ENCODE data around the gene TAGLN2. TPM values are rescaled to one million over a fixed set of nuclear protein-coding genes. Genes with fewer than 3 reads are reported as not detected.

Gene TAGLN2
- total RNA-seq, 1 experiment from 2014 or later: 66.9 TPM

DNA sequence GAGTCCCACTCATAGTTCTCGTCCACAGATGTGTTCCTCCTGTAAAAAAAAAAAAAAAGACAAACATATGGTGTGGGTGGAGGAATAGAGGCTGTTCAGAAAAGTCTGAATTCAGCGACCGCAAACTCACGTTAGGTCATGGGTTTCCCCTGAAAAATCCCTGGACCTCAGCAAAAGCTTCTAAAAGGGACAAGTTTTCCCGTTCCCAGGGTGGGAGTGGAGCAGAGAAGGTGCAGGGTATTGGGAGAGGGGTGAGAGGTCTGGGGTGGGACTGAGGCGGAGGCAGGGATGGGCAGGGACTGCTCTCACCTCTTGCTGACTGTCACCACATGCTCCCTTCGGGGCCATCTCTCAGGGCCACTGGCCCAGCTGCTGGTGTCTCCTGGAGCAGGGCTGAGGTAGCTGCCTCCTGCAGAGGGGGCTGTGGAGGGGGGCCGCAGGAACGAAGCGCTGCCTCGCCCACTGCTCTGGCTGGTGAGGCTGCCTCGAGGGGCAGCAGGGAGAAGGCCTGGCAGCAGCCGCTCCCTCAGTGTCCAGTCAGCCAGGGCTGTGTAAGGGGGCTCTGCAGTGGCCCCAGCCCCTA, 2.6 kb upstream of the TAGLN2 start:
- DNase-seq (ENCODE audit: low spot score) (no peak), ATAC-seq (no peak)
- Mint-ChIP-seq H3K27me3 (ENCODE audit: low read depth) (peaks cover 18% of the 10 kb centered on the region), H3K36me3 (peaks cover 23% of the 10 kb centered on the region), H3K27ac (no peak overlapping the region), H3K9me3 (no peaks in the 10 kb centered on the region), H3K4me3 (no peak overlapping the region), H3K4me1 (peaks cover 27% of the 10 kb centered on the region)
- CTCF ChIA-PET: interaction anchor here (0.8 to 1.3 kb wide), 2 partner anchors 79 to 171 kb away, joined by 5 read pairs; partner anchors contain the start of gene IGSF8
- POLR2A ChIA-PET: no interaction called here
- TF ChIP-seq, protein P1, sequence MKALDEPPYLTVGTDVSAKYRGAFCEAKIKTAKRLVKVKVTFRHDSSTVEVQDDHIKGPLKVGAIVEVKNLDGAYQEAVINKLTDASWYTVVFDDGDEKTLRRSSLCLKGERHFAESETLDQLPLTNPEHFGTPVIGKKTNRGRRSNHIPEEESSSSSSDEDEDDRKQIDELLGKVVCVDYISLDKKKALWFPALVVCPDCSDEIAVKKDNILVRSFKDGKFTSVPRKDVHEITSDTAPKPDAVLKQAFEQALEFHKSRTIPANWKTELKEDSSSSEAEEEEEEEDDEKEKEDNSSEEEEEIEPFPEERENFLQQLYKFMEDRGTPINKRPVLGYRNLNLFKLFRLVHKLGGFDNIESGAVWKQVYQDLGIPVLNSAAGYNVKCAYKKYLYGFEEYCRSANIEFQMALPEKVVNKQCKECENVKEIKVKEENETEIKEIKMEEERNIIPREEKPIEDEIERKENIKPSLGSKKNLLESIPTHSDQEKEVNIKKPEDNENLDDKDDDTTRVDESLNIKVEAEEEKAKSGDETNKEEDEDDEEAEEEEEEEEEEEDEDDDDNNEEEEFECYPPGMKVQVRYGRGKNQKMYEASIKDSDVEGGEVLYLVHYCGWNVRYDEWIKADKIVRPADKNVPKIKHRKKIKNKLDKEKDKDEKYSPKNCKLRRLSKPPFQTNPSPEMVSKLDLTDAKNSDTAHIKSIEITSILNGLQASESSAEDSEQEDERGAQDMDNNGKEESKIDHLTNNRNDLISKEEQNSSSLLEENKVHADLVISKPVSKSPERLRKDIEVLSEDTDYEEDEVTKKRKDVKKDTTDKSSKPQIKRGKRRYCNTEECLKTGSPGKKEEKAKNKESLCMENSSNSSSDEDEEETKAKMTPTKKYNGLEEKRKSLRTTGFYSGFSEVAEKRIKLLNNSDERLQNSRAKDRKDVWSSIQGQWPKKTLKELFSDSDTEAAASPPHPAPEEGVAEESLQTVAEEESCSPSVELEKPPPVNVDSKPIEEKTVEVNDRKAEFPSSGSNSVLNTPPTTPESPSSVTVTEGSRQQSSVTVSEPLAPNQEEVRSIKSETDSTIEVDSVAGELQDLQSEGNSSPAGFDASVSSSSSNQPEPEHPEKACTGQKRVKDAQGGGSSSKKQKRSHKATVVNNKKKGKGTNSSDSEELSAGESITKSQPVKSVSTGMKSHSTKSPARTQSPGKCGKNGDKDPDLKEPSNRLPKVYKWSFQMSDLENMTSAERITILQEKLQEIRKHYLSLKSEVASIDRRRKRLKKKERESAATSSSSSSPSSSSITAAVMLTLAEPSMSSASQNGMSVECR (CRISPR knock-in tag; IDR thresholded peaks at IDR 0.05; ENCODE audit: borderline replicate concordance): no peak
- TF ChIP-seq NFYB (CRISPR knock-in tag; conservative IDR thresholded peaks at IDR 0.05; ENCODE audit: low read depth): no peak
- TF ChIP-seq CREB1 (CRISPR knock-in tag; IDR thresholded peaks at IDR 0.05): no peak

DNA sequence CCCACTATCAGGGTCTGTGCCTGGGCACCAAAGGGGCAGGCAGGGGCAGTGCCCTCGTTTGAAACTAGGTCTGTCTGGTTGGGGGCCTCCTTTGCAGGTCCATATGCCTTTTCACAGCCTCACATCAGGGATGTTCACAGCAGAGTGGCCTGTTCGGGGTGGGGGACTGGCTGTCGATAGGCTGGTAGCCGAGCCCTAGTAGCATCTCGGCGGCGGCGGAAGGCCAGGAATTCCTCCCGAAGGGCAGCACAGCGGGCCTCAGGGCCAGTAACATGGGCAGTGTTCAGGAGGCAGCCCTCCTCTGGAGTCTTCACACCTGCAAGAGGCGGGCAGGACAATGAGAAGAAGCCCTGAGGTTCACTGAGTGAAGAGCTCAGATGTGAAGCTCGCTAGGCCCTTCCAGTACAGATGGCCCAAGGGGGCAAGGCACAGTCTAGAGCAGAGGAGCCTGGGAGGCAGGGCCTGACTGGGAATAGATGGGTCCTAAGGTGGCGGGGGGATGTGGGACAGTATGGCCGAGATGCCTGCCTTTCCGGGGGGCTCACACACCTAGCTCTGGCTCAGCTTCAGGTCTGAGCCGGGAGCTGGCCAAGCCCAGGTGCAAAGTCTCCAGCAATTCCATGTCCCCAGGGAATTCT, 2.0 kb upstream of the TAGLN2 start:
- Mint-ChIP-seq H3K4me1 (peaks cover 33% of the 10 kb centered on the region), H3K36me3 (peaks cover 21% of the 10 kb centered on the region), H3K27me3 (ENCODE audit: low read depth) (peaks cover 18% of the 10 kb centered on the region), H3K4me3 (no peak overlapping the region), H3K9me3 (no peaks in the 10 kb centered on the region), H3K27ac (no peak overlapping the region)
- ATAC-seq (no peak), DNase-seq (ENCODE audit: low spot score) (no peak)
- ChIA-PET CTCF (interaction anchor here (1.2 to 1.6 kb wide), 3 partner anchors 80 to 171 kb away, joined by 3 to 5 read pairs (median 5); partner anchors contain the start of gene IGSF8), POLR2A (no interaction called here)
- TF ChIP-seq GRHL2 (CRISPR knock-in tag; IDR thresholded peaks at IDR 0.05; ENCODE audit: insufficient replicate concordance, severe bottlenecking) (no peak), SMAD3 (CRISPR knock-in tag; IDR thresholded peaks at IDR 0.05; ENCODE audit: borderline replicate concordance) (no peak), RORB (CRISPR knock-in tag; IDR thresholded peaks at IDR 0.05) (no peak), ZNF232 (CRISPR knock-in tag; IDR thresholded peaks at IDR 0.05) (no peak), NFYB (CRISPR knock-in tag; conservative IDR thresholded peaks at IDR 0.05; ENCODE audit: low read depth) (no peak), PRRX2 (CRISPR knock-in tag; IDR thresholded peaks at IDR 0.05) (no peak), ZNF138 (CRISPR knock-in tag; conservative IDR thresholded peaks at IDR 0.05) (no peak)
- TF ChIP-seq, protein P2, sequence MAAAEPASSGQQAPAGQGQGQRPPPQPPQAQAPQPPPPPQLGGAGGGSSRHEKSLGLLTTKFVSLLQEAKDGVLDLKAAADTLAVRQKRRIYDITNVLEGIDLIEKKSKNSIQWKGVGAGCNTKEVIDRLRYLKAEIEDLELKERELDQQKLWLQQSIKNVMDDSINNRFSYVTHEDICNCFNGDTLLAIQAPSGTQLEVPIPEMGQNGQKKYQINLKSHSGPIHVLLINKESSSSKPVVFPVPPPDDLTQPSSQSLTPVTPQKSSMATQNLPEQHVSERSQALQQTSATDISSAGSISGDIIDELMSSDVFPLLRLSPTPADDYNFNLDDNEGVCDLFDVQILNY (CRISPR knock-in tag; IDR thresholded peaks at IDR 0.05): no peak
- TF ChIP-seq, protein P3, sequence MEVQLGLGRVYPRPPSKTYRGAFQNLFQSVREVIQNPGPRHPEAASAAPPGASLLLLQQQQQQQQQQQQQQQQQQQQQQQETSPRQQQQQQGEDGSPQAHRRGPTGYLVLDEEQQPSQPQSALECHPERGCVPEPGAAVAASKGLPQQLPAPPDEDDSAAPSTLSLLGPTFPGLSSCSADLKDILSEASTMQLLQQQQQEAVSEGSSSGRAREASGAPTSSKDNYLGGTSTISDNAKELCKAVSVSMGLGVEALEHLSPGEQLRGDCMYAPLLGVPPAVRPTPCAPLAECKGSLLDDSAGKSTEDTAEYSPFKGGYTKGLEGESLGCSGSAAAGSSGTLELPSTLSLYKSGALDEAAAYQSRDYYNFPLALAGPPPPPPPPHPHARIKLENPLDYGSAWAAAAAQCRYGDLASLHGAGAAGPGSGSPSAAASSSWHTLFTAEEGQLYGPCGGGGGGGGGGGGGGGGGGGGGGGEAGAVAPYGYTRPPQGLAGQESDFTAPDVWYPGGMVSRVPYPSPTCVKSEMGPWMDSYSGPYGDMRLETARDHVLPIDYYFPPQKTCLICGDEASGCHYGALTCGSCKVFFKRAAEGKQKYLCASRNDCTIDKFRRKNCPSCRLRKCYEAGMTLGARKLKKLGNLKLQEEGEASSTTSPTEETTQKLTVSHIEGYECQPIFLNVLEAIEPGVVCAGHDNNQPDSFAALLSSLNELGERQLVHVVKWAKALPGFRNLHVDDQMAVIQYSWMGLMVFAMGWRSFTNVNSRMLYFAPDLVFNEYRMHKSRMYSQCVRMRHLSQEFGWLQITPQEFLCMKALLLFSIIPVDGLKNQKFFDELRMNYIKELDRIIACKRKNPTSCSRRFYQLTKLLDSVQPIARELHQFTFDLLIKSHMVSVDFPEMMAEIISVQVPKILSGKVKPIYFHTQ (CRISPR knock-in tag; IDR thresholded peaks at IDR 0.05): no peak
- TF ChIP-seq, protein P4, sequence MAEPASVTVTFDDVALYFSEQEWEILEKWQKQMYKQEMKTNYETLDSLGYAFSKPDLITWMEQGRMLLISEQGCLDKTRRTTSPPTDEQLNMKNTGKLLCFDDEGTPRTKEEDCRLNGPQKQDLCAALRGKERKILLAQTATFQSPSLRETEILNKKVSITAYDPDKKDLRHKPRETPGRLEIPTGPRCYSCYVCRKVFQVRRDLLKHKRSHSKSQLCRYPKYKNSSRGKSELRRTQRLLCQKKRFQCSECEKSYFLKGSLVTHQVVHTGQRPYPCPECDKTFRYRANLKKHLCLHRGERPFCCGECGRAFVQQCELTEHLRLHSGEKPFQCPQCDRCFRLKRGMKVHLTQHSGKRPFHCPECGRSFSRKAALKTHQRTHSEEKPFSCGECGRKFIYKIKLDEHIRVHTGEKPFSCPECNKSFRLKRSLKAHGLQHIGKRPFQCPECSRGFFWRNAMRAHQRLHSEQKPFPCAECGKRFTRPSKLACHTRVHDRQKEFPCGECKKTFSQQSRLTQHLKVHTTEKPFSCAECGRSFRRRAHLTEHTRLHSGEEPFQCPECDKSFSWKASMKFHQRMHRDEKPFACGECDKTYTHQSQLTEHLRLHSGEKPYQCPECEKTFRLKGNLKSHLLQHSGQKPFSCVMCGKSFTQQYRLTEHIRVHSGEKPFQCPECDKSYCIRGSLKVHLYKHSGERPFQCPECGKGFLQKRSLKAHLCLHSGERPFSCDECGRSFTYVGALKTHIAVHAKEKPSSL (CRISPR knock-in tag; conservative IDR thresholded peaks at IDR 0.05): no peak
- TF ChIP-seq, protein P5, sequence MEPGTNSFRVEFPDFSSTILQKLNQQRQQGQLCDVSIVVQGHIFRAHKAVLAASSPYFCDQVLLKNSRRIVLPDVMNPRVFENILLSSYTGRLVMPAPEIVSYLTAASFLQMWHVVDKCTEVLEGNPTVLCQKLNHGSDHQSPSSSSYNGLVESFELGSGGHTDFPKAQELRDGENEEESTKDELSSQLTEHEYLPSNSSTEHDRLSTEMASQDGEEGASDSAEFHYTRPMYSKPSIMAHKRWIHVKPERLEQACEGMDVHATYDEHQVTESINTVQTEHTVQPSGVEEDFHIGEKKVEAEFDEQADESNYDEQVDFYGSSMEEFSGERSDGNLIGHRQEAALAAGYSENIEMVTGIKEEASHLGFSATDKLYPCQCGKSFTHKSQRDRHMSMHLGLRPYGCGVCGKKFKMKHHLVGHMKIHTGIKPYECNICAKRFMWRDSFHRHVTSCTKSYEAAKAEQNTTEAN (CRISPR knock-in tag; IDR thresholded peaks at IDR 0.05): no peak
- TF ChIP-seq, protein P6, sequence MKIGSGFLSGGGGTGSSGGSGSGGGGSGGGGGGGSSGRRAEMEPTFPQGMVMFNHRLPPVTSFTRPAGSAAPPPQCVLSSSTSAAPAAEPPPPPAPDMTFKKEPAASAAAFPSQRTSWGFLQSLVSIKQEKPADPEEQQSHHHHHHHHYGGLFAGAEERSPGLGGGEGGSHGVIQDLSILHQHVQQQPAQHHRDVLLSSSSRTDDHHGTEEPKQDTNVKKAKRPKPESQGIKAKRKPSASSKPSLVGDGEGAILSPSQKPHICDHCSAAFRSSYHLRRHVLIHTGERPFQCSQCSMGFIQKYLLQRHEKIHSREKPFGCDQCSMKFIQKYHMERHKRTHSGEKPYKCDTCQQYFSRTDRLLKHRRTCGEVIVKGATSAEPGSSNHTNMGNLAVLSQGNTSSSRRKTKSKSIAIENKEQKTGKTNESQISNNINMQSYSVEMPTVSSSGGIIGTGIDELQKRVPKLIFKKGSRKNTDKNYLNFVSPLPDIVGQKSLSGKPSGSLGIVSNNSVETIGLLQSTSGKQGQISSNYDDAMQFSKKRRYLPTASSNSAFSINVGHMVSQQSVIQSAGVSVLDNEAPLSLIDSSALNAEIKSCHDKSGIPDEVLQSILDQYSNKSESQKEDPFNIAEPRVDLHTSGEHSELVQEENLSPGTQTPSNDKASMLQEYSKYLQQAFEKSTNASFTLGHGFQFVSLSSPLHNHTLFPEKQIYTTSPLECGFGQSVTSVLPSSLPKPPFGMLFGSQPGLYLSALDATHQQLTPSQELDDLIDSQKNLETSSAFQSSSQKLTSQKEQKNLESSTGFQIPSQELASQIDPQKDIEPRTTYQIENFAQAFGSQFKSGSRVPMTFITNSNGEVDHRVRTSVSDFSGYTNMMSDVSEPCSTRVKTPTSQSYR (CRISPR knock-in tag; IDR thresholded peaks at IDR 0.05): no peak
- TF ChIP-seq, protein P7, sequence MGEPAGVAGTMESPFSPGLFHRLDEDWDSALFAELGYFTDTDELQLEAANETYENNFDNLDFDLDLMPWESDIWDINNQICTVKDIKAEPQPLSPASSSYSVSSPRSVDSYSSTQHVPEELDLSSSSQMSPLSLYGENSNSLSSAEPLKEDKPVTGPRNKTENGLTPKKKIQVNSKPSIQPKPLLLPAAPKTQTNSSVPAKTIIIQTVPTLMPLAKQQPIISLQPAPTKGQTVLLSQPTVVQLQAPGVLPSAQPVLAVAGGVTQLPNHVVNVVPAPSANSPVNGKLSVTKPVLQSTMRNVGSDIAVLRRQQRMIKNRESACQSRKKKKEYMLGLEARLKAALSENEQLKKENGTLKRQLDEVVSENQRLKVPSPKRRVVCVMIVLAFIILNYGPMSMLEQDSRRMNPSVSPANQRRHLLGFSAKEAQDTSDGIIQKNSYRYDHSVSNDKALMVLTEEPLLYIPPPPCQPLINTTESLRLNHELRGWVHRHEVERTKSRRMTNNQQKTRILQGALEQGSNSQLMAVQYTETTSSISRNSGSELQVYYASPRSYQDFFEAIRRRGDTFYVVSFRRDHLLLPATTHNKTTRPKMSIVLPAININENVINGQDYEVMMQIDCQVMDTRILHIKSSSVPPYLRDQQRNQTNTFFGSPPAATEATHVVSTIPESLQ (CRISPR knock-in tag; IDR thresholded peaks at IDR 0.05): no peak
